ENCODE measurements around the gene NCAN.

GRCh38 chr19:19167612-19168011 lies 44.1 kb upstream of the NCAN start:
- no peak for TF ChIP-seq POLR2A (IDR thresholded peaks at IDR 0.05; ENCODE audit: low read length)
- TF ChIP-seq CTCF (IDR thresholded peaks at IDR 0.05), result no peak
- TF ChIP-seq EP300 (IDR thresholded peaks at IDR 0.05), result no peak
- TF ChIP-seq REST (IDR thresholded peaks at IDR 0.05), result no peak
